Measurements from ENCODE around the gene ERFE. TPM values are rescaled to one million over a fixed set of nuclear protein-coding genes. Genes with fewer than 3 reads are reported as not detected.
A peak's percentile ranks its signal among the peaks of the same experiment; 100 is the strongest.

ERFE gene
- total and polyA plus RNA-seq, 8 donors = 0.14 to 4.9 (median 0.70) TPM; not detected in 2

DNA sequence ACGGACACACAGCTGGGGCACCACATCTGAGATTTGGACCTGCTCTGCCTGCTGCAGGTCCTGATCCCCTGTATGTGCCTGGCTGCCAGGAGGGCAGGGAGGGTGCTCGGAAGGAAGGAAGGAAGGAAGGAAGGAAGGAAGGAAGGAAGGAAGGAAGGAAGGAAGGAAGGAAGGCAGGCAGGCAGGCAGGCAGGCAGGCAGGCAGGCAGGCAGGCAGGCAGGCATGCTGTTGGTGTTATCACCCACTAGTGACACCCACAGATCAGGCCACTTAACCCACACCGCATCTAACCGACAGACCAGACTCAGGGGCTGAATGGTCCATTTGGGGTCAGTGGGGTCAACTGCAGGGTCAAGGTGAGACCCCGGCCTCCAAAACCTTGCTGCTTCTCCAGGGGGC lies 14.5 kb upstream of the ERFE start:
- no peak for ATAC-seq
- H3K27me3 ChIP-seq = no peaks in the 10 kb centered on the region
- TF ChIP-seq, protein P1, sequence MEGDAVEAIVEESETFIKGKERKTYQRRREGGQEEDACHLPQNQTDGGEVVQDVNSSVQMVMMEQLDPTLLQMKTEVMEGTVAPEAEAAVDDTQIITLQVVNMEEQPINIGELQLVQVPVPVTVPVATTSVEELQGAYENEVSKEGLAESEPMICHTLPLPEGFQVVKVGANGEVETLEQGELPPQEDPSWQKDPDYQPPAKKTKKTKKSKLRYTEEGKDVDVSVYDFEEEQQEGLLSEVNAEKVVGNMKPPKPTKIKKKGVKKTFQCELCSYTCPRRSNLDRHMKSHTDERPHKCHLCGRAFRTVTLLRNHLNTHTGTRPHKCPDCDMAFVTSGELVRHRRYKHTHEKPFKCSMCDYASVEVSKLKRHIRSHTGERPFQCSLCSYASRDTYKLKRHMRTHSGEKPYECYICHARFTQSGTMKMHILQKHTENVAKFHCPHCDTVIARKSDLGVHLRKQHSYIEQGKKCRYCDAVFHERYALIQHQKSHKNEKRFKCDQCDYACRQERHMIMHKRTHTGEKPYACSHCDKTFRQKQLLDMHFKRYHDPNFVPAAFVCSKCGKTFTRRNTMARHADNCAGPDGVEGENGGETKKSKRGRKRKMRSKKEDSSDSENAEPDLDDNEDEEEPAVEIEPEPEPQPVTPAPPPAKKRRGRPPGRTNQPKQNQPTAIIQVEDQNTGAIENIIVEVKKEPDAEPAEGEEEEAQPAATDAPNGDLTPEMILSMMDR (IDR thresholded peaks at IDR 0.05) = no peak
- DNase-seq = no peak
- H3K4me3 ChIP-seq = no peak overlapping the region
- no peak for FAIRE-seq
- no peaks in the 10 kb centered on the region for H3K36me3 ChIP-seq
- H3K4me1 ChIP-seq = no peaks in the 10 kb centered on the region
- intact Hi-C loops (cut with DNase I) = no loop called here
- H3K9me3 ChIP-seq = no peaks in the 10 kb centered on the region
- H3K27ac ChIP-seq = no peak overlapping the region
- WGBS, 2 donors = 88% methylated on average over 4 to 5 of the region's 5 CpGs

DNA sequence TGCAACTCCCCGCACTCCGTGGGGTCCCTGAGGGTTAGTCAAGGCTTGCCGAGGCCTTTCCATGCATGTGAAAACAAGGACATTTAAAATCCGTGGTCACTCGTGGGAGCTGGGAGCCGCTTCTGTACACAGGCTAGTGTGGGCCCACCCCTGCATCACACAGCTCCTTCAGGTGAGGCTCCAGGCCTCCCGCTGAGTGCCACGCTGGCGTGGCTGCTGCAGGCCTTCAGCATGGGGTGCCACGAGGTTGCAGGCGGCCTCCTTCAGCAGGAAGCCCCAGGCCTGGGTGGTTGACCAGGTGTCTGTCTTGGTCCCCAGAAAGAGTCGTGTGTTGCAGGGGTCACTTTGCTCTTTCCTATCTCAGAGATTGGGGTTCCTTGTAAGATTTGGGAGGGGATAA lies 13.7 kb upstream of the ERFE start:
- Histone ChIP-seq H3K4me1 (no peaks in the 10 kb centered on the region), H3K36me3 (no peaks in the 10 kb centered on the region), H3K4me3 (no peak overlapping the region), H3K27me3 (no peaks in the 10 kb centered on the region), H3K9me3 (no peaks in the 10 kb centered on the region), H3K27ac (no peak overlapping the region)
- 81 to 89% methylated on average over 12 of the region's 12 CpGs for WGBS, 2 donors
- ATAC-seq = no peak
- FAIRE-seq = no peak
- DNase-seq = no peak
- intact Hi-C loops (cut with DNase I) = no loop called here
- TF ChIP-seq, protein P1 (IDR thresholded peaks at IDR 0.05) = no peak

DNA sequence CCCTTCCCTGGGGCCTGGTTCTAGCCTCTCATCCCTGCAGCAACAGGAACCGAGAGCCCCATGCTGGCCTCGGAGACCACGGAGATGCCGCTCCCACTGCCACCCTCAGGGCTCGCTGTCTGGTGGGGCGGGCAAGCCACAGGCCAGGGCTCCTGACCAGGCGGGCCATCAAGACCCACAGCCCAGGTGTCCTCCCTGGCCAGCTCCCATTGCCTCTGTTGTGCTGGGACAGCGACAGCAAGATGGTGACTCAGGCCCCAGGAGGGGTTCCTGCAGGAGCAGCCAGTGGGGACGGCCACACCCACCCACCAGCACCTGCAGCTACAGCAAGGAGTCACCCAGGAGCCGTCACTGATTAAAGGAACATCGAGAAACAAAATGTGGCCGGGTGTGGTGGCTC lies 12.9 kb upstream of the ERFE start:
- DNase-seq (no peak), ATAC-seq (no peak), FAIRE-seq (no peak)
- Histone ChIP-seq H3K4me3 (no peak overlapping the region), H3K9me3 (no peaks in the 10 kb centered on the region), H3K27me3 (no peaks in the 10 kb centered on the region), H3K4me1 (no peaks in the 10 kb centered on the region), H3K36me3 (no peaks in the 10 kb centered on the region), H3K27ac (no peak overlapping the region)
- intact Hi-C loops (cut with DNase I) = no loop called here
- TF ChIP-seq, protein P1 (IDR thresholded peaks at IDR 0.05) = no peak
- WGBS, 2 donors = 75 to 77% methylated on average over 11 to 12 of the region's 12 CpGs

DNA sequence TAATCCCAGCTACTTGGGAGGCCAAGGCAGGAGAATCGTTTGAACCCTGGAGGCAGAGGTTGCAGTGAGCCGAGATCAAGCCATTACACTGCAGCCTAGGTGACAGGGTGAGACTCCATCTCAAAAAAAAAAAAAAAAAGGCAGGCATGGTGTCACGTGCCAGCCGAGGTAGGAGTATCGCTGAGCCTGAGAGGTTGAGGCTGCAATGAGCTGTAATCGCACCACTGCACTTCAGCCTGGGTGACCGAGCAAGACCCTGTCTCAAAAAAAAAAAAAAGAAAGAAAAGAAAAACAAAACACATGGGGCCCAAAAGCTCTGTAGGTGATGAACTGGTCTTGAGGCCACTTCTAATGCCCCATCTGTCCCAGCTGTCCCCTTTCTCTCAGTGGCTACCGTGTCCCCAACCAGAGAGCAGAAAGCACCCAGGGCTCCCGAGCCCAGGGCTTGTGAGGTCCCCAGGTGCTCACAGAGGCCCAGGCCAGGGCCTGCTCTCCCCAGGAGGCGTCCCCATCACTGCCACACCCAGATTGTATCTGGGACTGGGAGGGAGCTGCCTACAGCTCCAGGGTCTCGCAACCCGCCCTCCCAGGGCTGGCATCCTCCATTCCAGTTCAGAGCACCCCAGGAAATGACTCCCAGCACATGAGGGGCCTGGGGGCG lies 11.8 kb upstream of the ERFE start:
- 87% methylated on average over 13 of the region's 13 CpGs for WGBS, 2 donors
- no peak for FAIRE-seq
- DNase-seq = peak in 1 of 6 donors; percentile 47
- H3K36me3 ChIP-seq = no peaks in the 10 kb centered on the region
- intact Hi-C loops (cut with DNase I) = no loop called here
- no peak overlapping the region for H3K4me3 ChIP-seq
- H3K27me3 ChIP-seq = no peaks in the 10 kb centered on the region
- H3K27ac ChIP-seq = no peak overlapping the region
- no peaks in the 10 kb centered on the region for H3K9me3 ChIP-seq
- TF ChIP-seq, protein P1 (IDR thresholded peaks at IDR 0.05) = no peak
- no peak for ATAC-seq
- no peaks in the 10 kb centered on the region for H3K4me1 ChIP-seq

DNA sequence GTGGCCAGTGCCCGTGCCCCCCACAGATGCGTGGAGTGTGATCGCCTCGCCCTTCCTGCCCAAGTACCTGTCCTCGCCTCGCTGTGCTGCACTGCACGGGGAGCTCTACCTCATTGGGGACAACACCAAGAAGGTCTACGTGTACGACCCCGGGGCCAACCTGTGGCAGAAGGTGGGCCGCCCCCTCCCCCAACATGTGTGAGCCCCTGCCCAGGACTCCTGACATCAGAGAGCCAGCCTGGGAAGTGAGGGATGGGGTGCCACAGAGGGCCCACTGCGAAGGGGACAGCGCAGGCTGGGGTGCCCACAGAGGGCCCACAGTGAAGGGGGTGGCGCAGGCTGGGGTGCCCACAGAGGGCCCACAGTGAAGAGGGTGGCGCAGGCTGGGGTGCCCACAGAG lies 9.8 kb upstream of the ERFE start:
- DNase-seq (peak in 1 of 6 donors; percentile 65), FAIRE-seq (no peak)
- 88 to 90% methylated on average over 13 to 15 of the region's 15 CpGs for WGBS, 2 donors

More for the DNA sequence above, 9.8 kb upstream of the ERFE start:
- no peak for ATAC-seq
- Histone ChIP-seq H3K27me3 (no peaks in the 10 kb centered on the region), H3K36me3 (no peaks in the 10 kb centered on the region), H3K27ac (no peak overlapping the region), H3K9me3 (no peaks in the 10 kb centered on the region), H3K4me3 (no peak overlapping the region), H3K4me1 (no peaks in the 10 kb centered on the region)
- intact Hi-C loops (cut with DNase I) = no loop called here
- TF ChIP-seq, protein P1 (IDR thresholded peaks at IDR 0.05) = no peak
